GM12878 (cell line): ENCODE data around the gene PGAP3. TPM values are rescaled to one million over a fixed set of nuclear protein-coding genes. Genes with fewer than 3 reads are reported as not detected.

Experiments used
- ATAC-seq: fragments of 200-7000 bp; cut with Tn5 transposase; 3 replicates; pipeline ENCODE4 v1.9.1; 2020; ENCODE audit warnings: mild to moderate bottlenecking, moderate library complexity
- BruUV-seq: library from RNA; stranded (reverse); fragments of 400-500 nt; replicated peaks from 2 replicates; lab custom pipeline; 2021; lab: Mats Ljungman, UMichigan
- CTCF ChIA-PET: fragments of 300-600 bp; sonication (Branson Sonifier 250); formaldehyde crosslinking; extraction: SDS; loops from one replicate; lab custom pipeline; 2021; ENCODE audit warnings: inconsistent platforms; lab: Yijun Ruan, JAX
- POLR2A ChIA-PET: fragments of 350-600 bp; formaldehyde crosslinking; extraction: SDS; loops from one replicate; lab custom pipeline; 2021; ENCODE audit warnings: inconsistent platforms; lab: Charles Lee
- RAD21 ChIA-PET: fragments of 300-600 bp; sonication (Branson Sonifier 250); formaldehyde crosslinking; loops from one replicate; lab custom pipeline; 2023; ENCODE audit warnings: antibody characterized with exemption; ENCODE audit not compliant: unreplicated experiment; lab: Charles Lee
- SMC1A ChIA-PET: fragments of 300-600 bp; sonication (Branson Sonifier 250); formaldehyde crosslinking; loops from one replicate; lab custom pipeline; 2023; ENCODE audit not compliant: unreplicated experiment, uncharacterized antibody; lab: Charles Lee
- DNase-seq: peaks from one replicate; pipeline ENCODE4 v3.0.0-alpha.2; 2011; ENCODE audit warnings: low read depth, low spot score
- FAIRE-seq: peaks from 3 replicates; lab custom pipeline; 2011; peaks lifted over from hg19 to GRCh38; lab: Jason Lieb, UNC
- H2AFZ ChIP-seq: 2 replicates; pipeline ENCODE4 v1.6.0; 2011; ENCODE audit warnings: low read depth, low read length, control low read depth; ENCODE audit not compliant: control insufficient read depth
- H3K27ac ChIP-seq: 2 replicates; pipeline ENCODE4 v1.5.1; 2011; ENCODE audit warnings: control low read depth; ENCODE audit not compliant: control insufficient read depth, insufficient read depth
- H3K27me3 ChIP-seq, 2 experiments: replicated peaks in 1 of 2; 2 replicates each; pipeline versions ENCODE4 v1.6.0 to v1.6.1; 2011; ENCODE audit warnings: low read length in 1 of 2; ENCODE audit not compliant: control insufficient read depth in 2 of 2, insufficient read depth in 2 of 2
- H3K36me3 ChIP-seq, 2 experiments: 2 replicates each; pipeline ENCODE4 v1.5.1; 2011; ENCODE audit warnings: low read length in 1 of 2; ENCODE audit not compliant: control insufficient read depth in 2 of 2, insufficient read depth in 2 of 2
- H3K4me1 ChIP-seq: 2 replicates; pipeline ENCODE4 v1.6.1; 2011; ENCODE audit warnings: mild to moderate bottlenecking, low read length, moderate library complexity, mixed read lengths; ENCODE audit not compliant: control insufficient read depth, insufficient read depth
- H3K4me2 ChIP-seq: 2 replicates; pipeline ENCODE4 v1.6.0; 2011; ENCODE audit warnings: control low read depth; ENCODE audit not compliant: control insufficient read depth, insufficient read depth
- H3K4me3 ChIP-seq: fragments of 200-600 bp; sonication (generic); 2 replicates; pipeline ENCODE4 v1.5.1; 2016
- H3K79me2 ChIP-seq: 2 replicates; pipeline ENCODE4 v1.6.0; 2011; ENCODE audit warnings: low read length; ENCODE audit not compliant: control insufficient read depth, insufficient read depth
- H3K9ac ChIP-seq: 2 replicates; pipeline ENCODE4 v1.8.0; 2011; ENCODE audit warnings: low read length, control low read depth, mixed read lengths; ENCODE audit not compliant: control insufficient read depth, insufficient read depth
- H3K9me3 ChIP-seq: replicated peaks from 3 replicates; pipeline ENCODE4 v1.5.1; 2011; ENCODE audit warnings: mild to moderate bottlenecking, low read length; ENCODE audit not compliant: control insufficient read depth, insufficient read depth
- H4K20me1 ChIP-seq: 2 replicates; pipeline ENCODE4 v1.6.0; 2011; ENCODE audit not compliant: control insufficient read depth, insufficient read depth
- CREM ChIP-seq: IDR thresholded peaks from 2 replicates; pipeline ENCODE4 v1.6.1; 2014; ENCODE audit warnings: antibody characterized with exemption, low read depth
- HDAC2 ChIP-seq: fragments of 200-600 bp; sonication (generic); IDR thresholded peaks from 2 replicates; pipeline ENCODE4 v1.6.1; 2017
- NFIC ChIP-seq: IDR thresholded peaks from 2 replicates; pipeline ENCODE4 v1.6.1; 2012; ENCODE audit warnings: low read depth, mild to moderate bottlenecking, inconsistent platforms, low read length, moderate library complexity
- SRF ChIP-seq, 2 experiments: IDR thresholded peaks; 2 replicates each; pipeline ENCODE4 v1.6.1; 2011; ENCODE audit warnings: low read depth in 2 of 2, low read length in 2 of 2, mild to moderate bottlenecking in 1 of 2, moderate library complexity in 1 of 2
- ZNF274 ChIP-seq: IDR thresholded peaks from one replicate; pipeline ENCODE4 v1.8.0; 2011; ENCODE audit not compliant: insufficient read length, insufficient read depth
- WGBS: methylation state at CpG from one replicate; pipeline ENCODE4 v1.1.6; 2016; ENCODE audit warnings: low lambda C conversion rate; ENCODE audit not compliant: insufficient replicate concordance, insufficient coverage; ENCODE audit errors: missing lambda C conversion rate; 5-methylcytosine and 5-hydroxymethylcytosine counted together
- in situ Hi-C: fragments of 300-500 bp; cut with MboI; formaldehyde crosslinking; loops from 9 replicates; pipeline ENCODE4 v1.14.3; 2018; ENCODE audit warnings: mixed read lengths
- intact Hi-C: fragments of 100-400 bp; cut with micrococcal nuclease; formaldehyde crosslinking; loops from one replicate; pipeline ENCODE4 v1.14.2; 2022; ENCODE audit not compliant: unreplicated experiment
- polyA plus RNA-seq, 11 experiments: library from polyadenylated mRNA; depleted of rRNA in 4 of 11; unstranded in 6 of 11; stranded (reverse) in 5 of 11; fragments of >200 nt; fragmentation: Nextera tagmentation in 4 of 11; fragmentation: Illumina TruSeq in 1 of 11; extraction: Ambion mirVana in 4 of 11; extraction: Trizol in 1 of 11; gene quantifications; 1 replicate in 1 of 11; 2 replicates in 10 of 11; pipeline versions ENCODE4 v1.2.1 to v1.2.3, GENCODE V29; 2011 to 2016; ENCODE audit warnings: inconsistent platforms in 2 of 11, missing spikeins in 2 of 11, low read depth in 1 of 11
- total RNA-seq, 4 experiments: library from RNA; depleted of rRNA in 3 of 4; stranded (reverse); fragments of >200 nt in 3 of 4; fragmentation: Illumina TruSeq in 1 of 4; extraction: Trizol in 1 of 4; gene quantifications; 2 replicates each; pipeline versions ENCODE4 v1.2.1 to v1.2.3, GENCODE V29; 2013 to 2021
- TF ChIP-seq, protein P1 (sequence below): fragments of 450-650 bp; IDR thresholded peaks from 2 replicates; pipeline ENCODE4 v1.6.1; 2016; ENCODE audit warnings: mild to moderate bottlenecking, moderate library complexity, borderline replicate concordance
- TF ChIP-seq, protein P2 (sequence below): fragments of 450-650 bp; IDR thresholded peaks from 2 replicates; pipeline ENCODE4 v1.6.1; 2017; ENCODE audit warnings: borderline replicate concordance

PGAP3 gene
- total and polyA plus RNA-seq, 10 of the 15 experiments (the other 5 are each of a cell fraction or from before 2014, with no cell fraction given) = 0.21 to 10.0 (median 5.3) TPM

DNA sequence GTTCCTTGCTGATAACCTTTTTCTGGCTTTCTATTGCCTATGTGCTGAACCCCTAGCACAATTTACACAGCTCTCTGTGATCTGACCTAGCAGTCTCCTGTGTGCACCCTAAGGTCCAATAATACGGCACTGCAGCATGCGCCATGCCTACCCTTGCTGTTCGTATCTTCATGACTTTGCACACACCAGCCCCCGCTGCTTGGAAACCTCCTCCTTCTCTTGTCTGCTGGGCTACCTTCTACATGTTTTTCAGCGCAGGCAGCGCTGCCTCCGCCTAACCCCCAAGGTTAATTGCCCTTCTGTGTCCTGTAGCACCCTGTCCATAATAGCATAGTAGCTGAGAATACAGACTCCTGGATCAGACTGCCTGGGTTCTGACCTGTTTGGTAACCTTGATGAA, 49.5 kb downstream of the PGAP3 start:
- H3K27me3 ChIP-seq = no peaks in the 10 kb centered on the region
- ChIA-PET RAD21 (interaction anchor here (0.7 kb wide), 1 partner anchor 16 kb away, joined by 3 read pairs; no protein-coding TSS in a partner anchor), POLR2A (interaction anchor here (1.1 to 1.2 kb wide), 2 partner anchors 50 to 90 kb away, joined by 3 read pairs; partner anchors contain the start of gene PGAP3), SMC1A (interaction anchor here (0.9 to 2.2 kb wide), 5 partner anchors 15 to 92 kb away, joined by 3 to 6 read pairs (median 3); partner anchors contain the start of gene MIEN1), CTCF (interaction anchor here (0.7 to 15.5 kb wide), 7 partner anchors 14 to 223 kb away, joined by 3 to 225 read pairs (median 3); partner anchors contain the start of gene MIEN1)
- peak overlapping the region; percentile 94 for H3K4me2 ChIP-seq
- intact Hi-C loops = loop anchor here (5.0 kb wide), 1 partner anchor 114 kb away; no protein-coding TSS in a partner anchor
- peak overlapping the region; percentile 92 for H3K9ac ChIP-seq
- FAIRE-seq = no peak
- H2AFZ ChIP-seq = no peak overlapping the region
- H4K20me1 ChIP-seq = peaks cover 3% of the 10 kb centered on the region; the same call in 1 of the 2 replicates
- peak overlapping the region; percentile 100 for H3K4me3 ChIP-seq
- WGBS = 97% methylated on average over 7 of the region's 7 CpGs
- BruUV-seq = no TSS peak
- no peaks in the 10 kb centered on the region for H3K9me3 ChIP-seq
- ATAC-seq = no peak
- H3K4me1 ChIP-seq = peaks cover 20% of the 10 kb centered on the region
- peak overlapping the region; percentile 90; the same call in 1 of the 2 replicates for H3K27ac ChIP-seq
- in situ Hi-C loops = no loop called here
- H3K36me3 ChIP-seq = no peaks in the 10 kb centered on the region; a peak in 1 of 4 replicates
- TF ChIP-seq, protein P1, sequence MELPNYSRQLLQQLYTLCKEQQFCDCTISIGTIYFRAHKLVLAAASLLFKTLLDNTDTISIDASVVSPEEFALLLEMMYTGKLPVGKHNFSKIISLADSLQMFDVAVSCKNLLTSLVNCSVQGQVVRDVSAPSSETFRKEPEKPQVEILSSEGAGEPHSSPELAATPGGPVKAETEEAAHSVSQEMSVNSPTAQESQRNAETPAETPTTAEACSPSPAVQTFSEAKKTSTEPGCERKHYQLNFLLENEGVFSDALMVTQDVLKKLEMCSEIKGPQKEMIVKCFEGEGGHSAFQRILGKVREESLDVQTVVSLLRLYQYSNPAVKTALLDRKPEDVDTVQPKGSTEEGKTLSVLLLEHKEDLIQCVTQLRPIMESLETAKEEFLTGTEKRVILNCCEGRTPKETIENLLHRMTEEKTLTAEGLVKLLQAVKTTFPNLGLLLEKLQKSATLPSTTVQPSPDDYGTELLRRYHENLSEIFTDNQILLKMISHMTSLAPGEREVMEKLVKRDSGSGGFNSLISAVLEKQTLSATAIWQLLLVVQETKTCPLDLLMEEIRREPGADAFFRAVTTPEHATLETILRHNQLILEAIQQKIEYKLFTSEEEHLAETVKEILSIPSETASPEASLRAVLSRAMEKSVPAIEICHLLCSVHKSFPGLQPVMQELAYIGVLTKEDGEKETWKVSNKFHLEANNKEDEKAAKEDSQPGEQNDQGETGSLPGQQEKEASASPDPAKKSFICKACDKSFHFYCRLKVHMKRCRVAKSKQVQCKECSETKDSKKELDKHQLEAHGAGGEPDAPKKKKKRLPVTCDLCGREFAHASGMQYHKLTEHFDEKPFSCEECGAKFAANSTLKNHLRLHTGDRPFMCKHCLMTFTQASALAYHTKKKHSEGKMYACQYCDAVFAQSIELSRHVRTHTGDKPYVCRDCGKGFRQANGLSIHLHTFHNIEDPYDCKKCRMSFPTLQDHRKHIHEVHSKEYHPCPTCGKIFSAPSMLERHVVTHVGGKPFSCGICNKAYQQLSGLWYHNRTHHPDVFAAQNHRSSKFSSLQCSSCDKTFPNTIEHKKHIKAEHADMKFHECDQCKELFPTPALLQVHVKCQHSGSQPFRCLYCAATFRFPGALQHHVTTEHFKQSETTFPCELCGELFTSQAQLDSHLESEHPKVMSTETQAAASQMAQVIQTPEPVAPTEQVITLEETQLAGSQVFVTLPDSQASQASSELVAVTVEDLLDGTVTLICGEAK = no peak
- TF ChIP-seq NFIC (no peak), CREM (no peak), SRF (IDR thresholded peaks at IDR 0.05; ENCODE audit: low read depth in 2 of 2, low read length in 2 of 2) (no peak), HDAC2 (no peak), ZNF274 (no peak)
- TF ChIP-seq, protein P2, sequence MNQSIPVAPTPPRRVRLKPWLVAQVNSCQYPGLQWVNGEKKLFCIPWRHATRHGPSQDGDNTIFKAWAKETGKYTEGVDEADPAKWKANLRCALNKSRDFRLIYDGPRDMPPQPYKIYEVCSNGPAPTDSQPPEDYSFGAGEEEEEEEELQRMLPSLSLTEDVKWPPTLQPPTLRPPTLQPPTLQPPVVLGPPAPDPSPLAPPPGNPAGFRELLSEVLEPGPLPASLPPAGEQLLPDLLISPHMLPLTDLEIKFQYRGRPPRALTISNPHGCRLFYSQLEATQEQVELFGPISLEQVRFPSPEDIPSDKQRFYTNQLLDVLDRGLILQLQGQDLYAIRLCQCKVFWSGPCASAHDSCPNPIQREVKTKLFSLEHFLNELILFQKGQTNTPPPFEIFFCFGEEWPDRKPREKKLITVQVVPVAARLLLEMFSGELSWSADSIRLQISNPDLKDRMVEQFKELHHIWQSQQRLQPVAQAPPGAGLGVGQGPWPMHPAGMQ = no peak
- peaks cover 39% of the 10 kb centered on the region for H3K79me2 ChIP-seq
- no peak for DNase-seq
